Stomach (tissue), 9 donors: Measurements from ENCODE around the gene CFAP70. TPM values are rescaled to one million over a fixed set of nuclear protein-coding genes. Genes with fewer than 3 reads are reported as not detected.

Experiments used
- DNase-seq, 2 donors: peaks; one replicate each; pipeline versions ENCODE4 v3.0.0 to v3.0.0-alpha.2; 2013 to 2019
- H3K27ac ChIP-seq, 5 donors: fragments of 200-600 bp in 4 of 5; sonication (generic) in 4 of 5; one replicate each; pipeline ENCODE4 v1.5.1; 2013 to 2019; ENCODE audit warnings: mild to moderate bottlenecking in 1 of 5, moderate library complexity in 1 of 5
- H3K27me3 ChIP-seq, 3 donors: fragments of 200-600 bp; sonication (generic); one replicate each; pipeline ENCODE4 v1.5.1; 2017 to 2019; ENCODE audit warnings: mixed run types in 1 of 3
- H3K36me3 ChIP-seq, 4 donors: fragments of 200-600 bp; sonication (generic); 1 replicate in 3 of 4; 2 replicates in 1 of 4; pipeline ENCODE4 v1.5.1; 2016 to 2019
- H3K4me1 ChIP-seq, 4 donors: fragments of 200-600 bp; sonication (generic); one replicate each; pipeline ENCODE4 v1.5.1; 2016 to 2019
- H3K4me3 ChIP-seq, 4 donors: fragments of 200-600 bp; sonication (generic) in 3 of 4; one replicate each; pipeline ENCODE4 v1.5.1; 2016 to 2019; ENCODE audit warnings: mild to moderate bottlenecking in 1 of 4
- H3K9me3 ChIP-seq, 4 donors: fragments of 200-600 bp; sonication (generic); one replicate each; pipeline ENCODE4 v1.5.1; 2016 to 2019
- CTCF ChIP-seq, 7 experiments: fragments of 450-650 bp in 4 of 7; fragments of 200-600 bp in 3 of 7; sonication (generic) in 3 of 7; IDR thresholded peaks; one replicate each; pipeline ENCODE4 v1.5.1; 2016 to 2019; ENCODE audit warnings: antibody characterized with exemption in 7 of 7, control low read depth in 2 of 7, mild to moderate bottlenecking in 1 of 7
- EP300 ChIP-seq: sonication (generic); formaldehyde crosslinking; IDR thresholded peaks from one replicate; pipeline ENCODE4 v1.6.1; 2017; ENCODE audit warnings: antibody characterized with exemption
- POLR2A ChIP-seq, 4 donors: fragments of 450-650 bp; IDR thresholded peaks; one replicate each; pipeline ENCODE4 v1.6.1; 2016; ENCODE audit warnings: antibody characterized with exemption in 4 of 4, control low read depth in 2 of 4, mild to moderate bottlenecking in 1 of 4, moderate library complexity in 1 of 4
- POLR2AphosphoS5 ChIP-seq, 3 donors: sonication (generic); formaldehyde crosslinking; IDR thresholded peaks; one replicate each; pipeline ENCODE4 v1.6.1; 2016; ENCODE audit warnings: antibody characterized with exemption in 3 of 3
- WGBS, 5 donors: extraction: QIAGEN DNeasy Blood & Tissue Kit in 3 of 5; methylation state at CpG; one replicate each; pipeline versions ENCODE4 v1.1.5 to v1.1.7; 2013 to 2018; 5-methylcytosine and 5-hydroxymethylcytosine counted together
- intact Hi-C: fragments of 100-400 bp; cut with DNase I; formaldehyde crosslinking; loops from one replicate; pipeline ENCODE4 v1.15.1; 2023; ENCODE audit warnings: low total_unique reads
- polyA plus RNA-seq, 3 donors: library from polyadenylated mRNA; stranded (reverse); fragments of 200-250 nt; gene quantifications; one replicate each; pipeline ENCODE4 v1.2.3, GENCODE V29; 2013
- total RNA-seq, 5 donors: library from RNA; depleted of rRNA; stranded (reverse); fragments of >200 nt; gene quantifications; one replicate each; pipeline versions ENCODE4 v1.1.0 to v1.2.3, GENCODE V29; 2014 to 2016
- donor health status: healthy with polysubstance abuse.
- donor health status: Bipolar disorder and iron deficiency.
- donor health status: healthy.

The CFAP70 gene
- total and polyA plus RNA-seq, 8 donors, result 0.29 to 9.0 (median 2.0) TPM

GRCh38 chr10:73220989-73221388 lies 137.7 kb downstream of the CFAP70 start:
- 92 to 98% (median 94%) methylated on average over 1 of the region's 1 CpG for WGBS, 5 donors
- Histone ChIP-seq H3K4me1 (no peaks in the 10 kb centered on the region), H3K27me3 (no peaks in the 10 kb centered on the region), H3K27ac (no peak overlapping the region), H3K36me3 (peaks cover 8 to 31% (median 28%) of the 10 kb centered on the region in 4 donors), H3K4me3 (no peak overlapping the region), H3K9me3 (no peaks in the 10 kb centered on the region)
- intact Hi-C loops, result no loop called here
- no peak for DNase-seq
- TF ChIP-seq EP300 (no peak), POLR2A (IDR thresholded peaks at IDR 0.05) (no peak), POLR2AphosphoS5 (IDR thresholded peaks at IDR 0.05) (no peak), CTCF (IDR thresholded peaks at IDR 0.05) (no peak)

GRCh38 chr10:73219384-73219783 lies 139.3 kb downstream of the CFAP70 start:
- Histone ChIP-seq H3K4me1 (no peaks in the 10 kb centered on the region), H3K9me3 (no peaks in the 10 kb centered on the region), H3K27me3 (no peaks in the 10 kb centered on the region), H3K36me3 (peaks cover 8 to 31% (median 28%) of the 10 kb centered on the region in 4 donors), H3K4me3 (no peak overlapping the region), H3K27ac (no peak overlapping the region)
- intact Hi-C loops, result no loop called here
- DNase-seq, result no peak
- no peak for TF ChIP-seq POLR2AphosphoS5 (IDR thresholded peaks at IDR 0.05)

- no peak overlapping the region for H3K27ac ChIP-seq
- H3K4me3 ChIP-seq, result no peak overlapping the region
- H3K4me1 ChIP-seq, result no peaks in the 10 kb centered on the region
- TF ChIP-seq POLR2AphosphoS5 (IDR thresholded peaks at IDR 0.05) (no peak), EP300 (no peak), POLR2A (IDR thresholded peaks at IDR 0.05) (no peak), CTCF (IDR thresholded peaks at IDR 0.05) (peak in 1 of 7 experiments; percentile 6)
- peaks cover 8 to 31% (median 28%) of the 10 kb centered on the region in 4 donors for H3K36me3 ChIP-seq
- 79 to 91% (median 87%) methylated on average over 2 of the region's 2 CpGs for WGBS, 5 donors
- H3K27me3 ChIP-seq, result no peaks in the 10 kb centered on the region
- no peaks in the 10 kb centered on the region for H3K9me3 ChIP-seq
- intact Hi-C loops, result no loop called here
- DNase-seq, result peak in 1 of 2 donors; percentile 29
Measured at GRCh38 chr10:73218431-73219191, 140.1 kb downstream of the CFAP70 start.

- Histone ChIP-seq H3K27ac (no peak overlapping the region), H3K27me3 (no peaks in the 10 kb centered on the region), H3K36me3 (peaks cover 8 to 38% (median 31%) of the 10 kb centered on the region in 4 donors), H3K4me3 (no peak overlapping the region), H3K4me1 (no peaks in the 10 kb centered on the region), H3K9me3 (no peaks in the 10 kb centered on the region)
- intact Hi-C loops, result no loop called here
- no peak for TF ChIP-seq CTCF (IDR thresholded peaks at IDR 0.05)
- no peak for TF ChIP-seq EP300
- no peak for TF ChIP-seq POLR2AphosphoS5 (IDR thresholded peaks at IDR 0.05)
- TF ChIP-seq POLR2A (IDR thresholded peaks at IDR 0.05), result no peak
- DNase-seq, result no peak
- WGBS, 5 donors, result 79 to 92% (median 91%) methylated on average over 2 of the region's 2 CpGs
Measured at GRCh38 chr10:73217628-73218027, 141.0 kb downstream of the CFAP70 start.

GRCh38 chr10:73215749-73216148 lies 142.9 kb downstream of the CFAP70 start:
- Histone ChIP-seq H3K36me3 (peaks cover 9 to 49% (median 31%) of the 10 kb centered on the region in 4 donors), H3K27ac (no peak overlapping the region), H3K4me3 (no peak overlapping the region), H3K4me1 (no peaks in the 10 kb centered on the region), H3K27me3 (no peaks in the 10 kb centered on the region), H3K9me3 (no peaks in the 10 kb centered on the region)
- intact Hi-C loops, result no loop called here
- no peak for DNase-seq
- TF ChIP-seq EP300 (no peak), POLR2A (IDR thresholded peaks at IDR 0.05) (no peak), POLR2AphosphoS5 (IDR thresholded peaks at IDR 0.05) (no peak), CTCF (IDR thresholded peaks at IDR 0.05) (no peak)
- WGBS, 5 donors, result 91 to 98% (median 97%) methylated on average over 1 of the region's 1 CpG
